Uterus (tissue), 4 donors: ENCODE results near the gene IP6K1. TPM values are rescaled to one million over a fixed set of nuclear protein-coding genes. Genes with fewer than 3 reads are reported as not detected.
A peak's percentile ranks its signal among the peaks of the same experiment; 100 is the strongest.
"Not testable (repeated sequence)": the region's sequence is repeated elsewhere in the genome, so short reads cannot be mapped to it uniquely, and the experiment has no call there.

Experiments used
- DNase-seq, 2 donors: peaks; one replicate each; pipeline ENCODE4 v3.0.0-alpha.2; 2019 to 2020
- H3K27ac ChIP-seq, 2 donors: fragments of 200-600 bp; sonication (generic); 1 replicate in 1 of 2; 2 replicates in 1 of 2; pipeline ENCODE4 v1.5.1; 2016 to 2018
- H3K27me3 ChIP-seq, 2 donors: fragments of 200-600 bp; sonication (generic); one replicate each; pipeline ENCODE4 v1.5.1; 2018 to 2019; ENCODE audit warnings: control low read depth in 1 of 2
- H3K36me3 ChIP-seq, 2 donors: fragments of 200-600 bp; sonication (generic); one replicate each; pipeline ENCODE4 v1.5.1; 2019; ENCODE audit warnings: control low read depth in 1 of 2
- H3K4me1 ChIP-seq, 2 donors: fragments of 200-600 bp; sonication (generic); one replicate each; pipeline ENCODE4 v1.5.1; 2018 to 2019; ENCODE audit warnings: control low read depth in 1 of 2
- H3K4me3 ChIP-seq, 2 donors: fragments of 200-600 bp; sonication (generic); 1 replicate in 1 of 2; 2 replicates in 1 of 2; pipeline ENCODE4 v1.5.1; 2018 to 2019; ENCODE audit warnings: mild to moderate bottlenecking in 1 of 2
- H3K9me3 ChIP-seq, 2 donors: fragments of 200-600 bp; sonication (generic); one replicate each; pipeline ENCODE4 v1.5.1; 2019; ENCODE audit warnings: control low read depth in 1 of 2
- CTCF ChIP-seq, 4 experiments: fragments of 200-600 bp in 2 of 4; fragments of 450-650 bp in 2 of 4; sonication (generic) in 2 of 4; IDR thresholded peaks; one replicate each; pipeline ENCODE4 v1.5.1; 2016 to 2019; ENCODE audit warnings: antibody characterized with exemption in 4 of 4, mild to moderate bottlenecking in 2 of 4, moderate library complexity in 1 of 4
- POLR2A ChIP-seq, 2 donors: fragments of 450-650 bp; IDR thresholded peaks; one replicate each; pipeline ENCODE4 v1.6.1; 2016; ENCODE audit warnings: antibody characterized with exemption in 2 of 2, mild to moderate bottlenecking in 1 of 2, moderate library complexity in 1 of 2
- intact Hi-C: fragments of 100-400 bp; cut with DNase I; formaldehyde crosslinking; loops from one replicate; pipeline ENCODE4 v1.15.1; 2023; ENCODE audit warnings: low total_unique reads
- total RNA-seq, 4 donors: library from RNA; depleted of rRNA in 3 of 4; stranded (reverse); fragments of >200 nt in 3 of 4; gene quantifications; one replicate each; pipeline versions ENCODE4 v1.1.0 to v1.2.4, GENCODE V29; 2014 to 2023
- donor health status: DM: yes; HTN: yes; CAD: no.

The IP6K1 gene
- total RNA-seq, 4 donors from 2014 or later: 41.8 to 58.4 (median 50.9) TPM

- Histone ChIP-seq H3K27me3 (no peaks in the 10 kb centered on the region), H3K27ac (no peak overlapping the region), H3K9me3 (no peaks in the 10 kb centered on the region), H3K4me1 (peaks cover 0 to 10% of the 10 kb centered on the region in 2 donors), H3K36me3 (no peaks in the 10 kb centered on the region), H3K4me3 (no peak overlapping the region)
- intact Hi-C loops: no loop called here
- no peak for DNase-seq
- TF ChIP-seq POLR2A (IDR thresholded peaks at IDR 0.05) (no peak), CTCF (IDR thresholded peaks at IDR 0.05) (no peak)
These were observed 1.7 kb upstream of the IP6K1 start for GRCh38 chr3:49788056-49788455.

- H3K27ac ChIP-seq: peak overlapping the region; percentile 98
- no peak for DNase-seq
- no peaks in the 10 kb centered on the region for H3K27me3 ChIP-seq
These were observed 1.2 kb upstream of the IP6K1 start for GRCh38 chr3:49787536-49787935.

GRCh38 chr3:49787182-49787464 is 781 bp upstream of the IP6K1 start:
- intact Hi-C loops: no loop called here
- Histone ChIP-seq H3K4me3 (peak overlapping the region; percentile 32 to 95), H3K27me3 (no peaks in the 10 kb centered on the region), H3K4me1 (peaks cover 0 to 10% of the 10 kb centered on the region in 2 donors), H3K9me3 (no peaks in the 10 kb centered on the region), H3K27ac (peak overlapping the region; percentile 98), H3K36me3 (no peaks in the 10 kb centered on the region)
- no peak for DNase-seq
- no peak for TF ChIP-seq CTCF (IDR thresholded peaks at IDR 0.05)
- no peak for TF ChIP-seq POLR2A (IDR thresholded peaks at IDR 0.05)

More at GRCh38 chr3:49787536-49787935, 1.2 kb upstream of the IP6K1 start:
- no peak for TF ChIP-seq POLR2A (IDR thresholded peaks at IDR 0.05)
- TF ChIP-seq CTCF (IDR thresholded peaks at IDR 0.05): no peak
- Histone ChIP-seq H3K4me3 (no peak overlapping the region), H3K36me3 (no peaks in the 10 kb centered on the region), H3K4me1 (peaks cover 0 to 10% of the 10 kb centered on the region in 2 donors), H3K9me3 (no peaks in the 10 kb centered on the region)
- intact Hi-C loops: no loop called here

GRCh38 chr3:49785565-49786356 is 581 bp downstream of the IP6K1 start:
- Histone ChIP-seq H3K27ac (peak overlapping the region; percentile 98), H3K4me3 (peak overlapping the region; percentile 89 to 95), H3K27me3 (no peaks in the 10 kb centered on the region), H3K9me3 (no peaks in the 10 kb centered on the region), H3K4me1 (peaks cover 0 to 10% of the 10 kb centered on the region in 2 donors), H3K36me3 (no peaks in the 10 kb centered on the region)
- peak in 1 of 2 donors; percentile 35 for DNase-seq
- intact Hi-C loops: no loop called here
- TF ChIP-seq CTCF (IDR thresholded peaks at IDR 0.05) (no peak), POLR2A (IDR thresholded peaks at IDR 0.05) (no peak)

GRCh38 chr3:49782277-49782676 is 4.1 kb downstream of the IP6K1 start:
- H3K27ac ChIP-seq, H3K4me3 ChIP-seq, intact Hi-C loops, H3K36me3 ChIP-seq, H3K9me3 ChIP-seq, H3K27me3 ChIP-seq, DNase-seq: not testable (repeated sequence)
- H3K4me1 ChIP-seq: peaks cover 0 to 14% of the 10 kb centered on the region in 2 donors
